ENCODE measurements around the gene PGLYRP4. TPM values are rescaled to one million over a fixed set of nuclear protein-coding genes. Genes with fewer than 3 reads are reported as not detected.

PGLYRP4 gene
- total RNA-seq, 1 donor from 2014 or later, result 4.4 TPM

- peak; percentile 34 for DNase-seq (ENCODE audit: extremely low spot score, unreplicated experiment)
- peaks cover 10% of the 10 kb centered on the region for H3K4me1 Mint-ChIP-seq (ENCODE audit: unreplicated experiment)
- peaks cover 16% of the 10 kb centered on the region for H3K27me3 Mint-ChIP-seq
- peak overlapping the region; percentile 18 for H3K4me3 Mint-ChIP-seq
- H3K36me3 Mint-ChIP-seq, result no peaks in the 10 kb centered on the region
- no peak for TF ChIP-seq CTCF (conservative IDR thresholded peaks at IDR 0.05)
- no peaks in the 10 kb centered on the region for H3K9me3 Mint-ChIP-seq
- peak overlapping the region; percentile 26 for H3K27ac Mint-ChIP-seq
Measured at GRCh38 chr1:153343811-153344717, 4.6 kb downstream of the PGLYRP4 start.

GRCh38 chr1:153343040-153343681 is 5.5 kb downstream of the PGLYRP4 start:
- DNase-seq (ENCODE audit: extremely low spot score, unreplicated experiment), result no peak
- peak overlapping the region; percentile 26 for H3K27ac Mint-ChIP-seq
- peaks cover 10% of the 10 kb centered on the region for H3K4me1 Mint-ChIP-seq (ENCODE audit: unreplicated experiment)
- no peaks in the 10 kb centered on the region for H3K9me3 Mint-ChIP-seq
- H3K4me3 Mint-ChIP-seq, result no peak overlapping the region
- TF ChIP-seq CTCF (conservative IDR thresholded peaks at IDR 0.05), result no peak
- peaks cover 14% of the 10 kb centered on the region for H3K27me3 Mint-ChIP-seq
- H3K36me3 Mint-ChIP-seq, result no peaks in the 10 kb centered on the region

- H3K4me3 Mint-ChIP-seq, result no peak overlapping the region
Measured at GRCh38 chr1:153342178-153342577, 6.5 kb downstream of the PGLYRP4 start.

GRCh38 chr1:153341431-153341934 is 7.2 kb downstream of the PGLYRP4 start:
- H3K4me1 Mint-ChIP-seq (ENCODE audit: unreplicated experiment), result peaks cover 10% of the 10 kb centered on the region
- no peak for DNase-seq (ENCODE audit: extremely low spot score, unreplicated experiment)
- H3K27ac Mint-ChIP-seq, result no peak overlapping the region
- H3K4me3 Mint-ChIP-seq, result no peak overlapping the region
- no peaks in the 10 kb centered on the region for H3K9me3 Mint-ChIP-seq
- H3K27me3 Mint-ChIP-seq, result peaks cover 9% of the 10 kb centered on the region
- H3K36me3 Mint-ChIP-seq, result no peaks in the 10 kb centered on the region
- TF ChIP-seq CTCF (conservative IDR thresholded peaks at IDR 0.05), result no peak

More at GRCh38 chr1:153342178-153342577, 6.5 kb downstream of the PGLYRP4 start:
- DNase-seq (ENCODE audit: extremely low spot score, unreplicated experiment), result no peak
- Mint-ChIP-seq H3K4me1 (ENCODE audit: unreplicated experiment) (peaks cover 10% of the 10 kb centered on the region), H3K9me3 (no peaks in the 10 kb centered on the region), H3K27me3 (peaks cover 12% of the 10 kb centered on the region), H3K27ac (no peak overlapping the region), H3K36me3 (no peaks in the 10 kb centered on the region)
- no peak for TF ChIP-seq CTCF (conservative IDR thresholded peaks at IDR 0.05)

- H3K4me1 Mint-ChIP-seq (ENCODE audit: unreplicated experiment), result peaks cover 10% of the 10 kb centered on the region
- DNase-seq (ENCODE audit: extremely low spot score, unreplicated experiment), result no peak
- no peak overlapping the region for H3K27ac Mint-ChIP-seq
- no peaks in the 10 kb centered on the region for H3K9me3 Mint-ChIP-seq
- peaks cover 9% of the 10 kb centered on the region for H3K27me3 Mint-ChIP-seq
- TF ChIP-seq CTCF (conservative IDR thresholded peaks at IDR 0.05), result no peak
- H3K36me3 Mint-ChIP-seq, result no peaks in the 10 kb centered on the region
- no peak overlapping the region for H3K4me3 Mint-ChIP-seq
Measured at GRCh38 chr1:153340356-153340755, 8.3 kb downstream of the PGLYRP4 start.
